SU-DHL-6 (cell line): Measurements from ENCODE around the gene COL6A2.

ENCODE experiments used
- H2AFZ ChIP-seq: fragments of 200-600 bp; sonication (generic); 2 replicates; pipeline ENCODE4 v1.6.1; 2014; ENCODE audit warnings: low read depth, mild to moderate bottlenecking, moderate library complexity, mixed read lengths, antibody characterized with exemption, low read length; ENCODE audit not compliant: severe bottlenecking
- H3F3A ChIP-seq: fragments of 200-600 bp; shearing (Covaris generic); 2 replicates; pipeline ENCODE4 v1.6.0; 2016; ENCODE audit warnings: antibody characterized with exemption, mild to moderate bottlenecking; ENCODE audit not compliant: insufficient read depth
- H3K27ac ChIP-seq: fragments of 200-600 bp; sonication (generic); 2 replicates; pipeline ENCODE4 v1.5.1; 2016; ENCODE audit warnings: low read depth, mild to moderate bottlenecking, low read length, moderate library complexity, mixed read lengths
- H3K27me3 ChIP-seq: fragments of 200-600 bp; sonication (generic), shearing (Covaris generic); 2 replicates; pipeline ENCODE4 v1.6.0; 2014; ENCODE audit warnings: mild to moderate bottlenecking, low read length
- H3K36me3 ChIP-seq: fragments of 200-600 bp; sonication (generic); 2 replicates; pipeline ENCODE4 v1.6.1; 2014; ENCODE audit warnings: mild to moderate bottlenecking, low read length, mixed read lengths
- H3K4me2 ChIP-seq: fragments of 300-600, 200-600 bp; shearing (Covaris generic), sonication (generic); 2 replicates; pipeline ENCODE4 v1.6.0; 2014; ENCODE audit warnings: low read length, low read depth, mild to moderate bottlenecking; ENCODE audit not compliant: poor library complexity, severe bottlenecking
- H3K4me3 ChIP-seq: fragments of 200-600 bp; sonication (generic); 2 replicates; pipeline ENCODE4 v1.5.1; 2014; ENCODE audit warnings: antibody characterized with exemption, low read length, mild to moderate bottlenecking, mixed read lengths; ENCODE audit not compliant: insufficient read depth, poor library complexity, severe bottlenecking
- H3K79me2 ChIP-seq: fragments of 200-600 bp; sonication (generic); 2 replicates; pipeline ENCODE4 v1.6.1; 2014; ENCODE audit warnings: mild to moderate bottlenecking, low read length, moderate library complexity; ENCODE audit not compliant: insufficient read depth
- H3K9ac ChIP-seq: fragments of 200-600 bp; sonication (generic); 2 replicates; pipeline ENCODE4 v1.7.0; 2014; ENCODE audit warnings: mild to moderate bottlenecking, low read length
- H3K9me2 ChIP-seq: fragments of 200-600 bp; sonication (generic); replicated peaks from 2 replicates; pipeline ENCODE4 v1.6.1; 2014; ENCODE audit warnings: low read length; ENCODE audit not compliant: insufficient read depth
- H3K9me3 ChIP-seq: fragments of 200-600 bp; sonication (generic); 2 replicates; pipeline ENCODE4 v1.6.1; 2014; ENCODE audit warnings: low read length, mixed read lengths; ENCODE audit not compliant: insufficient read depth
- H4K20me1 ChIP-seq: fragments of 200-600 bp; sonication (generic); 2 replicates; pipeline ENCODE4 v1.6.1; 2014; ENCODE audit warnings: low read depth, mild to moderate bottlenecking, antibody characterized with exemption, low read length, moderate library complexity, mixed read lengths
- CTCF ChIP-seq: fragments of 200-600 bp; sonication (generic); IDR thresholded peaks from one replicate; pipeline ENCODE4 v1.5.1; 2017; ENCODE audit warnings: antibody characterized with exemption, mild to moderate bottlenecking, low read length, moderate library complexity; ENCODE audit not compliant: insufficient read depth, poor library complexity, severe bottlenecking
- EZH2phosphoT487 ChIP-seq: fragments of 200-600 bp; sonication (generic), shearing (Covaris generic); conservative IDR thresholded peaks from 2 replicates; pipeline ENCODE4 v1.6.1; 2018; ENCODE audit warnings: mild to moderate bottlenecking, antibody characterized with exemption, low read length, moderate library complexity, mixed read lengths

COL6A2 gene

GRCh38 chr21:46055863-46056281 is 42.0 kb upstream of the COL6A2 start:
- Histone ChIP-seq H3K9ac (no peak overlapping the region), H2AFZ (no peak overlapping the region), H3K9me3 (no peaks in the 10 kb centered on the region), H3K27me3 (no peaks in the 10 kb centered on the region), H4K20me1 (no peaks in the 10 kb centered on the region), H3K79me2 (no peaks in the 10 kb centered on the region), H3K4me3 (no peak overlapping the region), H3K27ac (no peak overlapping the region), H3K4me2 (no peak overlapping the region), H3F3A (no peaks in the 10 kb centered on the region), H3K9me2 (no peaks in the 10 kb centered on the region), H3K36me3 (no peaks in the 10 kb centered on the region)
- TF ChIP-seq EZH2phosphoT487 (no peak), CTCF (no peak)

DNA sequence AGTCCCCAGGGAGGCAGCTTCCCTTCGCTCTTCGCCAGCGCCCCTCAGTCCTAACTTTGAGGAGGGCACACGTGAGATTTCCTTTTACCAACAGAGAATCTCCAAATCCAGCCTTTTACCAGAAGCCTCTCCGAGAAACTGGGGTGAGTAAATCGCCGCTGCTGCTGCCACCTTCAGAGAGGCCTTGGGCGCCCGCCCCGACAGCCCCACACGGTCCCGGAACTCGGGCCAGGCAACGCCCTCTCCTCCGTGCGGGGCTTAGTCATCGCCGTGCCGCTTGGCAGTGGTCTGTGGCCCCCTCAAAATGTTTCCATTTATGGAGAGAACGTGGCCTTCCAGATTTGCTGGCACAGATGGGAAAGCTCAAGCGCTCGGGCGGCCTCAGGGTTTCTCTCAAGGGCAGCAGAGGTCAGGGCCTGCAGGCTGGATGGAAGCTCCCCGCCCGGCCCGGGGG is 41.4 kb upstream of the COL6A2 start:
- no peak for TF ChIP-seq CTCF
- no peak for TF ChIP-seq EZH2phosphoT487
- Histone ChIP-seq H3K27ac (no peak overlapping the region), H3F3A (no peaks in the 10 kb centered on the region), H3K9ac (no peak overlapping the region), H3K79me2 (no peaks in the 10 kb centered on the region), H3K4me2 (no peak overlapping the region), H3K27me3 (no peaks in the 10 kb centered on the region), H3K9me3 (no peaks in the 10 kb centered on the region; the same call in 1 of the 2 replicates), H4K20me1 (no peaks in the 10 kb centered on the region), H3K9me2 (no peaks in the 10 kb centered on the region), H3K4me3 (no peak overlapping the region), H2AFZ (no peak overlapping the region), H3K36me3 (no peaks in the 10 kb centered on the region)

DNA sequence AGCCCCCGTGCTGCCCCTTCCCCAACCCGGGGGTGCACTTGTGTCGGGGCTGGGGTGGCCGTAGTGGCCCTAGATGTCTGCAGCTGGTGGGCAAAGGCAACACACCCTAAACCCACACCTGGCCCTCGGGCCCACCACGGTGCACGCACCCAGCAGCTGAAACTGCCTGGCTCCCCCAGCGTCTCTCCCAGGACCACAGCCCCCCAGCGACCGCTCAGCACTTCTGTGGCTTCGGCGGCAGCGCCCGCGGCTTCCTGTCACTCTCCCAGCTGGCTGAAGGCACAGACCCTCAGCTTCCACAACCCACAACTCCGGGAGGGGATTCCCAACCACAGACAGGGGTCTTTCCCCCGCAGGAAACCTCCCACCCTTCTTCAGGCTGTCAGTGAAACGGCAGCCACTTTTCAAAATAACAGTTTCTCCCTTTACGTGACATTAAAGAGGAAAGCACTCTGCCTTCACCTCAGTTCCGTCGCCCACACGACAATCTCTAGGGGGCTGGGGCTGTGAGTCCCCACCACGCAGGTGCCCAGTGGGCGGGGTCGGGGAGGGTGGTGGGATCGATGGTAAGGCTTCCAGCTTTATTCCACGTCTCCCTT is 40.7 kb upstream of the COL6A2 start:
- no peak overlapping the region for H3K4me2 ChIP-seq
- no peaks in the 10 kb centered on the region for H3K9me2 ChIP-seq
- no peak overlapping the region for H3K27ac ChIP-seq
- H3K36me3 ChIP-seq = no peaks in the 10 kb centered on the region
- no peaks in the 10 kb centered on the region for H3K27me3 ChIP-seq
- no peaks in the 10 kb centered on the region for H4K20me1 ChIP-seq
- H3K79me2 ChIP-seq = no peaks in the 10 kb centered on the region
- TF ChIP-seq CTCF = no peak
- no peak for TF ChIP-seq EZH2phosphoT487
- H3K9me3 ChIP-seq = no peaks in the 10 kb centered on the region; the same call in 1 of the 2 replicates
- H3K4me3 ChIP-seq = no peak overlapping the region
- H2AFZ ChIP-seq = no peak overlapping the region
- H3F3A ChIP-seq = no peaks in the 10 kb centered on the region
- H3K9ac ChIP-seq = no peak overlapping the region
